A549 (cell line): ENCODE results near the gene OR10G2.

ENCODE experiments used
- CTCF ChIP-seq: fragments of >200 bp; sonication (Bioruptor Twin); formaldehyde crosslinking; IDR thresholded peaks from 3 replicates; pipeline ENCODE4 v1.5.1; 2016
- KDM5A ChIP-seq: fragments of 200-600 bp; sonication (generic); IDR thresholded peaks from 2 replicates; pipeline ENCODE4 v1.6.1; 2016; ENCODE audit warnings: antibody characterized with exemption, mild to moderate bottlenecking
- ZFP36 ChIP-seq: fragments of 450-650 bp; IDR thresholded peaks from 2 replicates; pipeline ENCODE4 v1.6.1; 2014; ENCODE audit warnings: borderline replicate concordance; ENCODE audit not compliant: partially characterized antibody

- TF ChIP-seq KDM5A (no peak), CTCF (no peak), ZFP36 (no peak)
Measured at GRCh38 chr14:21643407-21643806, 8.7 kb upstream of the OR10G2 start.
